ENCODE results near the gene GSDMA. TPM values are rescaled to one million over a fixed set of nuclear protein-coding genes. Genes with fewer than 3 reads are reported as not detected.

Gene GSDMA
- total RNA-seq, 4 donors from 2014 or later: 26.7 to 156 (median 105) TPM

GRCh38 chr17:40025559-40025958 lies 62.8 kb downstream of the GSDMA start:
- 63% methylated on average over 2 of the region's 2 CpGs for WGBS
- H3K9me3 ChIP-seq: no peaks in the 10 kb centered on the region
- no peak for TF ChIP-seq EP300 (IDR thresholded peaks at IDR 0.05)
- no peak for TF ChIP-seq POLR2A (IDR thresholded peaks at IDR 0.05)
- no peak for TF ChIP-seq POLR2AphosphoS5 (IDR thresholded peaks at IDR 0.05)
- TF ChIP-seq CTCF (IDR thresholded peaks at IDR 0.05): no peak
- no peak overlapping the region for H3K4me3 ChIP-seq
- H3K27me3 ChIP-seq: no peaks in the 10 kb centered on the region
- peaks cover 73% of the 10 kb centered on the region for H3K36me3 ChIP-seq
- no peak for DNase-seq (ENCODE audit: low spot score in 2 of 2)
- H3K27ac ChIP-seq: no peak overlapping the region
- peaks cover 21% of the 10 kb centered on the region for H3K4me1 ChIP-seq

DNA sequence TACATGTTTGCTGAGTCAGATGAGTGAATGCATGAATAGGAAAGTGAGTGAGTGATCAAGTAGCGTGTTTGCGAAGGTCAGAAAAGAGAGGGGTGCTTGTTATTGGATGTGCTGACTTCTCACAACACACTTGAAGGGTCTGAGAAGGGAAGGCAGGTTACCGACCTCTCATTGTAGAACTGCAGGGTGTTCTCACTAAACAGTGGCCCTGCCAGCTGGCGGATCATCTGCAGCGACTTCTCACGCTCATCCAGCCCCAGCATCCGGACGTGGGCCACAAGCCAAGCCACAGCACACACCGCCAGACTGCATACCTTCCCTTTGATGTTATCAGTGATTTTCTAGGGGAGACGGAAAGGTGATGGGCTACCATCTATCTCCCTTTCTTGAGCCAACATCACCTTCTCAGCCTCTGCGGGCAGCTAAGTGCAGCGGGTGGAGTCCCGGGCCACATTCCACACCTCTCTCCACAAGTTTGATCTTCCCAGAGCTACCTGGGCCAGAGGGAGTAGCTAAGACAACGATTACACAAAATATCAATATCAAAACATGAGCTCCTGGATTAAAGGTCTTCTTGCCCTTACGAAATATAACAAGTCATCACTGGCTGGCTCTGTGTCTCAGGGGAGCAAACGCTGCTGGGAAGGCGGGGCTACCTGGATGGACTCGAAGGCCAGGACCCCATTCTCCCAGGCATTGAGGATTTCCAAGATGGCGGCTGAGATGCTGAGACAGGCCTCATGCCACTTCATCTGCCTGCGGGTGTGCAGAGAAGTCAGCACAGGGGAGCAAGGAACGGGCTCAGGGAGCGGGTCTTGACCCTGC lies 63.4 kb downstream of the GSDMA start:
- Histone ChIP-seq H3K4me3 (no peak overlapping the region), H3K36me3 (peaks cover 79% of the 10 kb centered on the region), H3K27me3 (no peaks in the 10 kb centered on the region), H3K9me3 (no peaks in the 10 kb centered on the region), H3K4me1 (peaks cover 17% of the 10 kb centered on the region), H3K27ac (peak overlapping the region; percentile 49)
- WGBS: 36% methylated on average over 16 of the region's 22 CpGs
- no peak for TF ChIP-seq CTCF (IDR thresholded peaks at IDR 0.05)
- no peak for TF ChIP-seq POLR2AphosphoS5 (IDR thresholded peaks at IDR 0.05)
- no peak for TF ChIP-seq POLR2A (IDR thresholded peaks at IDR 0.05)
- no peak for TF ChIP-seq EP300 (IDR thresholded peaks at IDR 0.05)
- DNase-seq (ENCODE audit: low spot score in 2 of 2): no peak

- DNase-seq (ENCODE audit: low spot score in 2 of 2): peak; percentile 89 to 92
- H3K4me1 ChIP-seq: peaks cover 19% of the 10 kb centered on the region
- H3K36me3 ChIP-seq: peaks cover 79% of the 10 kb centered on the region
Measured at GRCh38 chr17:40026816-40027613, 64.2 kb downstream of the GSDMA start.

More at GRCh38 chr17:40026816-40027613, 64.2 kb downstream of the GSDMA start:
- 45% methylated on average over 11 of the region's 33 CpGs for WGBS
- TF ChIP-seq EP300 (IDR thresholded peaks at IDR 0.05) (no peak), POLR2AphosphoS5 (IDR thresholded peaks at IDR 0.05) (no peak), CTCF (IDR thresholded peaks at IDR 0.05) (peak; percentile 47 to 85)
- no peak overlapping the region for H3K4me3 ChIP-seq
- H3K27ac ChIP-seq: peak overlapping the region; percentile 49
- no peaks in the 10 kb centered on the region for H3K27me3 ChIP-seq
- H3K9me3 ChIP-seq: no peaks in the 10 kb centered on the region

Other genes starting within 250 kb of the GSDMA start
- gene MIEN1, start 232.5 kb upstream of the GSDMA start, total RNA-seq: 10 to 100 TPM; 43.6 to 54.1 (median 52.1) TPM
- 100 to 1,000 TPM in 1 of 4 donors, 10 to 100 TPM in 3; 49.4 to 114 (median 72.4) TPM for gene GRB7, start 225.1 kb upstream of the GSDMA start, total RNA-seq
- gene IKZF3, start 98.7 kb upstream of the GSDMA start, total RNA-seq: 1 to 10 TPM in 2 of 4 donors, under 1 TPM in 2; 0.60 to 1.9 (median 1.1) TPM
- not detected for gene ZPBP2, start 94.8 kb upstream of the GSDMA start, total RNA-seq
- gene GSDMB, start 44.4 kb upstream of the GSDMA start, total RNA-seq: 10 to 100 TPM in 2 of 4 donors, 1 to 10 TPM in 2; 5.4 to 76.6 (median 12.1) TPM
- gene ORMDL3, start 35.4 kb upstream of the GSDMA start, total RNA-seq: 10 to 100 TPM; 57.7 to 91.3 (median 77.9) TPM
- gene LRRC3C, start 35.3 kb upstream of the GSDMA start, total RNA-seq: 1 to 10 TPM in 2 of 4 donors, not detected in 2; 1.1 to 2.3 TPM
- 100 to 1,000 TPM in 2 of 4 donors, 10 to 100 TPM in 2; 82.8 to 118 (median 104) TPM for gene PSMD3, start 17.8 kb downstream of the GSDMA start, total RNA-seq
- 1 to 10 TPM in 1 of 4 donors, not detected in 3; 5.0 TPM for gene CSF3, start 52.4 kb downstream of the GSDMA start, total RNA-seq
- gene MED24, start 91.4 kb downstream of the GSDMA start, total RNA-seq: 100 to 1,000 TPM in 1 of 4 donors, 10 to 100 TPM in 3; 67.4 to 198 (median 80.3) TPM
- gene THRA, start 100.0 kb downstream of the GSDMA start, total RNA-seq: 10 to 100 TPM; 32.6 to 69.9 (median 48.9) TPM
- gene NR1D1, start 137.6 kb downstream of the GSDMA start, total RNA-seq: 100 to 1,000 TPM in 2 of 4 donors, 10 to 100 TPM in 2; 62.1 to 184 (median 96.0) TPM
- 100 to 1,000 TPM in 1 of 4 donors, 10 to 100 TPM in 3; 69.3 to 166 (median 86.9) TPM for gene MSL1, start 159.0 kb downstream of the GSDMA start, total RNA-seq
- gene CASC3, start 177.5 kb downstream of the GSDMA start, total RNA-seq: 10 to 100 TPM; 42.9 to 92.5 (median 61.2) TPM
- 100 to 1,000 TPM; 221 to 547 (median 297) TPM for gene RAPGEFL1, start 214.5 kb downstream of the GSDMA start, total RNA-seq

Measured in suprapubic skin (tissue), 4 donors.